Loucy (cell line): ENCODE results near the gene ELL.

Experiments
- EZH2phosphoT487 ChIP-seq: fragments of 200-600 bp; IDR thresholded peaks from 2 replicates; pipeline ENCODE4 v1.6.1; 2018; ENCODE audit warnings: antibody characterized with exemption, mild to moderate bottlenecking, moderate library complexity, borderline replicate concordance
- TF ChIP-seq, protein P1 (sequence below): fragments of 200-600 bp; sonication (generic); conservative IDR thresholded peaks from 2 replicates; pipeline ENCODE4 v1.5.1; 2014; ENCODE audit warnings: mild to moderate bottlenecking, antibody characterized with exemption, low read length

DNA sequence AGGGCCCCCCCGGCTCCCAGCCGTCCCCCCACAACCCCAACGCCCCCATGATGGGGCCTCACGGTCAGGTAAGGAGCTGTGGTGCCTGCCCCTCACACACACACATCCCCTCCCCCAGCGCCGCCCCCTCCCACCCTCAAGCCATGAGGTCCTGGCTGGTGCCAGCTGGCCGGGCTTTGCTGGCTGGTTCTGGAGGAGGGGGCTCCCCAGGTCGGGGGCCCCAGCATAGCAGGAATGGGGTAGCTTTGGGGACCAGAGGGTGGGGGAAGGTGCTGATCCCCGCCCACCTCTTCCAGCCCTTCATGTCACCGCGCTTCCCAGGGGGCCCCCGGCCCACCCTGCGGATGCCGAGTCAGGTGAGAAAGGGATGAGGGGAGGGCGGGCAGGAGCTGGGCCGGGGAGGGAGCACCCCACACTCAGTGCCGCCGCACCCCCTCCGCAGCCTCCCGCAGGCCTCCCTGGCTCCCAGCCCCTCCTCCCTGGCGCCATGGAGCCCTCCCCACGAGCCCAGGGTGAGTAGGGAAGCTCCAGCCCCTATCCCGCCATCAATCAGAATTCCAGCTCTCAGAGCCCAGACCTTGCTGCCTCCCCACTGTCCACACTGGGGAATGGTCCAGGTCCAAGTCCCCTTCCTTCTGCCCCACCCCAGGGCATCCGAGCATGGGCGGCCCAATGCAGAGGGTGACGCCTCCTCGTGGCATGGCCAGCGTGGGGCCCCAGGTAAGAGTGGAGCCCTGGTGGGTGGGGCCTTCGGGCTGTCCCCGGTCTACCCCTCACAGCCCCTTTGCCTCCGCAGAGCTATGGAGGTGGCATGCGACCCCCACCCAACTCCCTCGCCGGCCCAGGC lies 90.3 kb downstream of the ELL start:
- TF ChIP-seq, protein P1, sequence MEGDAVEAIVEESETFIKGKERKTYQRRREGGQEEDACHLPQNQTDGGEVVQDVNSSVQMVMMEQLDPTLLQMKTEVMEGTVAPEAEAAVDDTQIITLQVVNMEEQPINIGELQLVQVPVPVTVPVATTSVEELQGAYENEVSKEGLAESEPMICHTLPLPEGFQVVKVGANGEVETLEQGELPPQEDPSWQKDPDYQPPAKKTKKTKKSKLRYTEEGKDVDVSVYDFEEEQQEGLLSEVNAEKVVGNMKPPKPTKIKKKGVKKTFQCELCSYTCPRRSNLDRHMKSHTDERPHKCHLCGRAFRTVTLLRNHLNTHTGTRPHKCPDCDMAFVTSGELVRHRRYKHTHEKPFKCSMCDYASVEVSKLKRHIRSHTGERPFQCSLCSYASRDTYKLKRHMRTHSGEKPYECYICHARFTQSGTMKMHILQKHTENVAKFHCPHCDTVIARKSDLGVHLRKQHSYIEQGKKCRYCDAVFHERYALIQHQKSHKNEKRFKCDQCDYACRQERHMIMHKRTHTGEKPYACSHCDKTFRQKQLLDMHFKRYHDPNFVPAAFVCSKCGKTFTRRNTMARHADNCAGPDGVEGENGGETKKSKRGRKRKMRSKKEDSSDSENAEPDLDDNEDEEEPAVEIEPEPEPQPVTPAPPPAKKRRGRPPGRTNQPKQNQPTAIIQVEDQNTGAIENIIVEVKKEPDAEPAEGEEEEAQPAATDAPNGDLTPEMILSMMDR = no peak
- TF ChIP-seq EZH2phosphoT487 = no peak
